HG02798 (cell line): ENCODE data around the gene TRIM46.
A peak's percentile ranks its signal among the peaks of the same experiment; 100 is the strongest.
"Not testable (repeated sequence)": the region's sequence is repeated elsewhere in the genome, so short reads cannot be mapped to it uniquely, and the experiment has no call there.

Source experiments
- ATAC-seq: cut with Tn5 transposase; IDR thresholded peaks from one replicate; pipeline ENCODE4 v1.9.1; 2021; ENCODE audit warnings: mild to moderate bottlenecking; ENCODE audit not compliant: unreplicated experiment, poor library complexity

Gene TRIM46

DNA sequence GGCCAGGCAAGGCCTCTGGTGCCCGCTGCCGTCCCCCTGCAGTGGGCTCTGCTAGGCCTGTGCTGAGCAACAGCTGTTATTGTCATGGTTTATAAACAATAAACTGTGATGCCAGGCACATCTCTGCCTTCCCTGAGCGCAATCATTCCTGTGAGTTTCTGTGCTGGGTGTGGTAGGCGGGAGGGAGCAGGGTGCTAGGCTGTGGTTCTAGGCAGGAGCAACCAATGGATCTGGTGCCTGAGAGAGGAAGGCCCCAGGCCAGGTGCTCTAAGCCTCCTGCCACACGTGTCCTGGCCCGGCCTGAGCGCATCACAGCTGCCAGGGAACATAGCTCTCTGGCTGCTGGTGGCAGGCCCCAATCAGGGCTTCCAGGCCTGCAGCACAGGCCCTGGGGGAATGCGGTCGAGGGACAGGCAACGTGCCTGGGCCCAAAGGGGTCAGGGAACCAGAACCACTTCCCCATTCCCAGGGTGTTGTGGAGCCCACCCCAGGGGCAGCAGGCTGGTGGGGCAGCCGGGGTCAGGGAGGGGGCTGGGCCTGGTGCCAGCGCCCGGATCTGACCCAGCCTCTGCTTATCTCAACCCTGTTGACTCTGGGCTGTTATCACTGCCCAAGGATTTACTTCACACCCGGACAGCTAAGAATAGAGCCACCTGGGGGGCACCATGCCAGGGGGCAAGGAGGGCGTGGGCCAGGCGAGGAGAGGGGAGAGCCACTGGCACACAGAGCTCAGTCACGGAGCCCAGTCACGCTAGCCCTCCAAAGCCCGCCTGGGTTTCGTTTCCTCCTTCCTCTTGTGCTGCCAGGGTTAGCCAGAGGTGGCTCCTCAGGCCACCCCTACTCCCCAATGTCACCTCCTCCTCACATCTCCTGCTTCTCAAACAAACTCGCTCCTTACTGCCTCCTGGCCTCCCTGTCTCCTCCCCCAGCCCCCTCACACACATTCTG is 11.5 kb downstream of the TRIM46 start:
- peak; percentile 79 for ATAC-seq

DNA sequence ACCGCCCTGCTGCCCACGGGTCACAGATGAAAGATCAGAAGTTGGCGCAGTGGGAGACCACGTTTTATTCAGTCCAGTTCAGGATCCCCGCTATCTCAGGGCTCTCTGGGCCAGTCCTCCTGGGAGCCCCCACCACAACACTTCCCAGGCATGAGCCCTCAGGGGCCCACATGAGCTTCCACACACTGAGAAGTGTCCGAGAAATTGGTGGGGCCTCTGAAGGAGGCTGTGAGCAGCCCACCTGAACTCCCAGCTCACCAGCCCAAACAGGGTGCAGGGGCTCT is 12.1 kb downstream of the TRIM46 start:
- no peak for ATAC-seq

DNA sequence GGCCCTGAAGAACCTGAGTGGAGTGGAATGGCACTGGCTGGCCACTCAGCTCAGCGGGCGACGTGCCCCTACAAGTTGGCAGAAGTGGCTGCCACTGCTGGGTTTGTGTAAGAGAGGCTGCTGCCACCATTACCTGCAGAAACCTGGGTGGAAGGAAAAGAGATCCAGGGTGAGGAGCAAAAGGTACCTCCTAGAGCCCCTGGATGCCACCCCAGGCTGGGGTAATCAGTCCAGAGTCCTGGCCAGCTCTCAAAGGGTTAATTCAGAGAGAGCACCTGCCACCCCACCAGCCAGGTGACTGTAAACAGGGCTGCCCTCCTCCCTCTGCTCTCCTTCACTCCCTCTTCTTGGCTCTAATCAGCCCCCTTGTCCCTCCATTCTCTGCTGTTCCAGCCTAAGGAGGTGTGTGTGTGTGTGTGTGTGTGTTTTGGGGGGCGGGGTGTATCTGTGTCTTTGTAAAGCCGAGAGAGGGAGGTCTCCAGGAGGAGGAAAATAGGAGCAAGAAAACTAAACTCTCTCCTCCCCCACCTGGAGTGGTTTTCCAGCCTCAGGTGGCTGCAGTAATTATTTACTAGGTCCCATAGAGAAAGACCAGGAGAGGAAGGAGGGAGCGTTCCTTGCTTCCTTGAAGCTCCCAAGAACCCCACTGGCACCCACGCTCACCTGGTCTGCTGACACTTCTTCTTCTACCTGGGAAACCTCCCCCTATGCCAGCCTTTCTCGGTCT is 12.6 kb downstream of the TRIM46 start:
- ATAC-seq: no peak

GRCh38 chr1:155186794-155187455 is 13.3 kb downstream of the TRIM46 start:
- no peak for ATAC-seq

- no peak for ATAC-seq
Measured at GRCh38 chr1:155187456-155187891, 13.8 kb downstream of the TRIM46 start.

DNA sequence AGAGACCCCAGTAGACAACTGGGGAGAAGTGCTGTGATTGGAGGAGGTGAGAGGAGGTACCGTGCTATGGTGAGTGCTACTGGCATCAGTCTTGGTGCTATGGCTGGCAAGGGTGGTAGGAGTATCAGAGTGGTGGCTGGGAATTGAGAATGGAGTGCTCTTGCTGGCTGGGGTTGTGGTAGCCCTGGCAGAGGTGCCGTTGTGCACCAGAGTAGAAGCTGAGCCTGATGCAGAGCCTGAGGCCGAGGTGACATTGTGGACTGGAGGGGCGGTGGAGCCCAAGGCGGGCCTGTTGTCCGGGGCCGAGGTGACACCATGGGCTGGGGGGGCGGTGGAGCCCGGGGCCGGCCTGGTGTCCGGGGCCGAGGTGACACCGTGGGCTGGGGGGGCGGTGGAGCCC is 14.6 kb downstream of the TRIM46 start:
- no peak for ATAC-seq

- ATAC-seq: not testable (repeated sequence)
Measured at GRCh38 chr1:155189926-155190325, 16.3 kb downstream of the TRIM46 start.

GRCh38 chr1:155191904-155192303 is 18.3 kb downstream of the TRIM46 start:
- ATAC-seq: no peak

- ATAC-seq: no peak
Measured at GRCh38 chr1:155192346-155193274, 19.0 kb downstream of the TRIM46 start.

DNA sequence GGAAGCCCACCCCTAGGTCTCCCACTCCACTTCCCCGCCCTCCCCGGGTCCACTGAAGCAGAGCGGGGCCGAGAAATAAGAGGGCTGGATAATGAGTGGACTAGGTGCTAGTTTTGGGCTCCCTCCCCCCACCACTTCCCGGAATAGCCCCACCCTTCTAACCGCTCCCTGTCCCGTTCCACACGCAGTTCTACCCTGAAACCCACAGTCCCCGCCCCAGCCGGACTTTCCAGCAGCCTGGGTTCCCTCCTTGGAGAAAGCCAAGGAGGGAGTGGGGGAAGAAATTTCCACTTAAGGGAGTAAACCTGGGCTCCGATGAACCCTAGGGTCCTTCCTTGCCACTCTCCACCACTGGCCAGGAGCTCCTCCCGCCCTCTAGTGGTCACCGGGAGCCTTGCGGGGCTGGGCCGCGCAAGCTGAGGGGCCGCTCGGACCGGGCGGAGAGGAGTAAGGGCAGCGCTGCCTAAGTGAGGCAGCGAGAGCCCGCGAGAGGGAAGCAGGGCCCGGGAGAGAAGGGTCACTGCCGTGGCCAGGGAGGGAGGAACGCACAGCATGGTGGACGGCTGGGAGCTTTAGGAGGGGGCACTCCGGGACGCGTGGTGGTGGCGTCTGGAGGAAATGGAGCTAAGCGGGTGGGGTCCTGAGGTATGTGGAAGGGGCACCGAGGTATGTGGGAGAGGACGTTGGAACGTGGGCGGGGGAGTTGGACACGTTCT is 19.8 kb downstream of the TRIM46 start:
- peak; percentile 70 for ATAC-seq

GRCh38 chr1:155193991-155194240 is 20.3 kb downstream of the TRIM46 start:
- not testable (repeated sequence) for ATAC-seq

- no peak for ATAC-seq
Measured at GRCh38 chr1:155195201-155196102, 21.8 kb downstream of the TRIM46 start.

GRCh38 chr1:155196103-155196892 is 22.6 kb downstream of the TRIM46 start:
- ATAC-seq: no peak

DNA sequence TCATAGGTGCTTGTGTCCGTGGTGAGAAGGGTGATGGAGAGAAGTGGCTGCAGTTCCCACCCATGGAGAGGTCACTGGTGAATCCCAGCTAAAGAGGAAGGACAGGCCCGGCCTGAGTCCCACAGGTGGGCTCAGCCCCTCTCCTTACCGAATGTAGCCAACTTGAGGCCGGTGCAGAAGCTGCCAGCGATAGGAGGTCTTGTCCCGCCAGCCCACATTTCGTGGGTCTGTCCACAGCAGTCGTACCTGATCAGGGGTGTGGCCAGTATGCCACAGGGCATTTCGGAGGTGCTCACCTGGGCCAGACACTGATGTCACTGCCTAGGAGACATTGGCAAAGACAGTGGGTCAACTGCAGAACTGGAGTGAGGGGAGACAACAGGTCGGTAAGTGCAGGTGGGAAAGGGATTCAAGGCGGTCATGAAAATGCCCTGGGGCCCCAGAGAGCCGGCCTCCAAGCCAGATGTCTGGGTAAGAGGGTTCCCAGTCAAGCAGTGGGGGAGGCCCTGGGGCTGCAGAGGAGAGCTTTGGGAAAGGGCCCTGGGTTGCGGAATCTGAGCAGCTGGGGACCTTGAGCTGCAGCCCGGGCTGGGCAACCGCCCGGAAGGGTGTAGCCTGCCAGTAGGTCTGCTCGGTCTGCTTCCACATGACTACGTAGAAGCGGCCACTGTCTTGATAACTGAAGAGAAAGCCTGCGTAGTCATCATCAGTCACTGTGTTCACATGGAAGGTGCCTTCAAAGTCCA is 23.4 kb downstream of the TRIM46 start:
- no peak for ATAC-seq

DNA sequence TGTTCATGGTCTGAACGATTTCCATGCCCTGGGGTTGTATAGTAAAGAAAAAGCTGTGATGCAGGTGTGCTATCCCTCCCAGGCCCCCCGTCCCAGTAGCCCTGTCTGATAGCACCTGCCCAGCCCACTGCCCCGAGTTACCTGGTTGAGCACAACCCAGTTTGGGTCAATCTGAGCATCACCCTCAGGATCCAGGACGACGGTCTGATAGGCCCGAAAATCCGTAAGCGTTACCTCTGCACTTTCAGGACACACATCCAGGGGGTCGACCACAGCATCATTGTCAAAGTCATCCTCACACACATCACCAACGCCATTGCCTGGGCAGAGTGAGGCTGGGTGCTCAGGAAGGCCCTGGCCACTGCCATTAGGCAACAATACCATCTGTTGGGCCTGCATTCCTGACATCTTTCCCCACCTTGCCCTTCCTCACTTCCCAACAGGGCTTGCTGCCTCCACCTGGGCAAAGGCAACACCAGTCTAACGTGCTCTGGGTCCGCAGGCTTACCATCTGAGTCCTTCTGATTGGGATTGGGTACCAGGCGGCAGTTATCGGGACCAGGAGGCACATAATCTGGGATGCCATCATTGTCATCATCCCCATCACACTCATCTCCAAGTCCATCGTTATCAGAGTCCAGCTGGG is 24.4 kb downstream of the TRIM46 start:
- no peak for ATAC-seq

GRCh38 chr1:155198547-155198906 is 24.9 kb downstream of the TRIM46 start:
- ATAC-seq: no peak

DNA sequence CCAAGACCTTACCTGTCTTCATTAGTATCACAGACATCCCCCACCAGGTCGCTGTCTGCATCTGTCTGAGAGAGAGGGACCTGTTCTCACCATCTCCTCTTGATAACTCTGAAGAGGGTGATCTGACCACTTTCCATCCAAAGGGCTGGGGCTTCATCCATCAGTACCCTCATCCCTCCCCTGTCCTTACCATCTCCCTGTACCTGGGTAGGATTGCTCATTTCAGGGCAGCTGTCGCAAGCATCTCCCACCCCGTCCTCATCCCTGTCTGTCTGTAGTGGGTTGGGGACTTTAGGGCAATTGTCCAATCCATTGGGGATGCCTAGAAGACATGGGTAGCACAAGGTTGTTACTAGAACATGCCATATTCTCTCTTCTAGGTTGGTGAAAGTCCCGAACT is 26.1 kb downstream of the TRIM46 start:
- no peak for ATAC-seq
